Ovary (tissue), 9 donors: ENCODE data around the gene BDKRB1. TPM values are rescaled to one million over a fixed set of nuclear protein-coding genes. Genes with fewer than 3 reads are reported as not detected.

Experiments
- DNase-seq, 5 donors: peaks; one replicate each; pipeline ENCODE4 v3.0.0-alpha.2; 2019 to 2020
- H3K27ac ChIP-seq, 2 donors: fragments of 200-600 bp; one replicate each; pipeline versions ENCODE4 v1.5.1 to v1.8.0; 2019 to 2022
- H3K27me3 ChIP-seq: fragments of 200-600 bp; one replicate; pipeline ENCODE4 v1.8.0; 2022
- H3K36me3 ChIP-seq: fragments of 200-600 bp; sonication (generic); one replicate; pipeline ENCODE4 v1.5.1; 2019
- H3K4me1 ChIP-seq: one replicate; pipeline ENCODE4 v1.8.1; 2013; ENCODE audit warnings: mild to moderate bottlenecking, moderate library complexity; ENCODE audit not compliant: insufficient read depth
- H3K4me3 ChIP-seq: fragments of 200-600 bp; sonication (generic); one replicate; pipeline ENCODE4 v1.5.1; 2017
- H3K9me3 ChIP-seq, 2 donors: fragments of 200-600 bp in 1 of 2; sonication (generic) in 1 of 2; one replicate each; pipeline versions ENCODE4 v1.5.1 to v1.8.1; 2013 to 2019; ENCODE audit warnings: mild to moderate bottlenecking in 1 of 2, moderate library complexity in 1 of 2
- CTCF ChIP-seq, 3 donors: fragments of 450-650 bp in 2 of 3; fragments of 200-600 bp in 1 of 3; IDR thresholded peaks; one replicate each; pipeline versions ENCODE4 v1.5.1 to v1.8.0; 2016 to 2022; ENCODE audit warnings: antibody characterized with exemption in 3 of 3, mild to moderate bottlenecking in 1 of 3
- EP300 ChIP-seq: sonication (generic); formaldehyde crosslinking; IDR thresholded peaks from one replicate; pipeline ENCODE4 v1.6.1; 2017; ENCODE audit warnings: antibody characterized with exemption
- POLR2A ChIP-seq: fragments of 450-650 bp; IDR thresholded peaks from one replicate; pipeline ENCODE4 v1.6.1; 2017; ENCODE audit warnings: antibody characterized with exemption, mild to moderate bottlenecking, moderate library complexity
- WGBS, 3 donors: extraction: QIAGEN DNeasy Blood & Tissue Kit in 1 of 3; methylation state at CpG; one replicate each; pipeline versions ENCODE4 v1.1.5 to v1.1.7; 2013 to 2017; 5-methylcytosine and 5-hydroxymethylcytosine counted together
- intact Hi-C, 4 donors: fragments of 100-400 bp; cut with DNase I; formaldehyde crosslinking; loops; one replicate each; pipeline versions ENCODE4 v1.11.0 to v1.15.1; 2022 to 2023
- polyA plus RNA-seq, 2 donors: library from polyadenylated mRNA; stranded (reverse); fragments of 200-250 nt in 1 of 2; fragments of 350-450 nt in 1 of 2; fragmentation: Illumina TruSeq in 1 of 2; extraction: RNeasy Lipid Tissue Mini Kit (QIAGEN cat#74804) in 1 of 2; gene quantifications; one replicate each; pipeline ENCODE4 v1.2.3, GENCODE V29; 2013 to 2014
- total RNA-seq, 7 donors: library from RNA; depleted of rRNA in 2 of 7; stranded (reverse); fragments of >200 nt in 2 of 7; fragmentation: NEBNext Ultra II Directional in 3 of 7; extraction: Animal tissue kit (Norgen Biotek cat#: 25700) in 3 of 7; gene quantifications; one replicate each; pipeline versions ENCODE4 v1.1.0 to v1.2.4, GENCODE V29; 2016 to 2023
- donor health status: DM: no; HTN: no; CAD: no; lungs with moderate emphysema.
- donor health status: DM: no; HTN: no; CAD: no.
- donor health status: Bipolar disorder and iron deficiency.
- donor health status: DM: yes; HTN: yes; CAD: no.
- donor health status: DM: no; HTN: no; CAD: no.
- donor health status: DM: yes; HTN: yes; CAD: no.

Gene BDKRB1
- total and polyA plus RNA-seq, 9 donors = 0.30 to 5.3 (median 0.75) TPM; not detected in 5

DNA sequence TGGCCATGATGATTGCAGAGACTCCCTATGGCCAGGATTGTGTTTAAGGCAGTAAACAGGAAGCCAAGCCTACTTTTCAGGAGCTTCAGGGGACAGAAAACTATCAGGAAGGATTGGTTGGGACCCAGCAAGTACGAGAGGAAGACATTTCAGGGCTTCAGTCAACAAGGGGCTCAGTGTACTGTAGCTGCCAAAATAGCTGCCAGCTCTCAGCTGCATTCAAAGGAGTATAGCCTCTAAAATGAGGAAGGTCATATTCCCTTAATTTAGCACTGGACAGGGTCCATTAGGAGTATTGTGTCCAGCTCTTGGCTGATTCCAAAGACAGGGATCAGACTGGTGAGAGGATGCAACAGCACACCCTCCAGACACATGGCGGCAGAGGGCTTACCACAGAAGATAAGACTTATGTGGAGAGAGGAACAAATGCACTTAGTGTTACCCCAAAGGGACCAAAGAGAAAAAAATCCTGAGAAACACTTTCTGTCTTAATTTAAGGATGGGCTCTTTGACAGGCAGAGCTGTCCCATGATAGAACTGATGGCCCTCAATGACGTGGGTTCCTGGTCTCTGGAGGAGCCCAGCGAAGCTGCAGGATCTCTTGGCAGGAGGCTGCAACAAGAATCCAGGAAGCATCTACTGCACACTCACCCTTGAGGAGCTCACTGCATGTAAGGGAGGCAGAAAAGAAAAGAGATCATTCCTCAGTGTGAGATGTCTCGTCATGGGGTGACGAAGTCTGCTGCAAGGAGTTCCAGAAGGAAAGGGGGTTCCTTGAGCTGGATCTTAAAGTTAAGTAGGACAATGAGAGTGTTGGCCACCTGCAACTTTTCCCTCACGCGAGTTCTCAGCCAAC lies 14.8 kb downstream of the BDKRB1 start:
- H3K4me3 ChIP-seq = no peak overlapping the region
- H3K36me3 ChIP-seq = no peaks in the 10 kb centered on the region
- no peaks in the 10 kb centered on the region for H3K4me1 ChIP-seq
- DNase-seq = no peak
- no peak overlapping the region for H3K27ac ChIP-seq
- TF ChIP-seq CTCF (IDR thresholded peaks at IDR 0.05) = no peak
- TF ChIP-seq POLR2A = no peak
- no peak for TF ChIP-seq EP300
- intact Hi-C loops = loop anchor here (10.0 kb wide), 3 partner anchors 176 to 706 kb away; no protein-coding TSS in a partner anchor
- no peaks in the 10 kb centered on the region for H3K27me3 ChIP-seq
- WGBS, 3 donors = 70 to 89% (median 85%) methylated on average over 8 of the region's 8 CpGs
- H3K9me3 ChIP-seq = no peaks in the 10 kb centered on the region

- intact Hi-C loops = loop anchor here (10.0 kb wide), 3 partner anchors 177 to 707 kb away; no protein-coding TSS in a partner anchor
Measured at GRCh38 chr14:96271421-96271762, 15.4 kb downstream of the BDKRB1 start.

DNA sequence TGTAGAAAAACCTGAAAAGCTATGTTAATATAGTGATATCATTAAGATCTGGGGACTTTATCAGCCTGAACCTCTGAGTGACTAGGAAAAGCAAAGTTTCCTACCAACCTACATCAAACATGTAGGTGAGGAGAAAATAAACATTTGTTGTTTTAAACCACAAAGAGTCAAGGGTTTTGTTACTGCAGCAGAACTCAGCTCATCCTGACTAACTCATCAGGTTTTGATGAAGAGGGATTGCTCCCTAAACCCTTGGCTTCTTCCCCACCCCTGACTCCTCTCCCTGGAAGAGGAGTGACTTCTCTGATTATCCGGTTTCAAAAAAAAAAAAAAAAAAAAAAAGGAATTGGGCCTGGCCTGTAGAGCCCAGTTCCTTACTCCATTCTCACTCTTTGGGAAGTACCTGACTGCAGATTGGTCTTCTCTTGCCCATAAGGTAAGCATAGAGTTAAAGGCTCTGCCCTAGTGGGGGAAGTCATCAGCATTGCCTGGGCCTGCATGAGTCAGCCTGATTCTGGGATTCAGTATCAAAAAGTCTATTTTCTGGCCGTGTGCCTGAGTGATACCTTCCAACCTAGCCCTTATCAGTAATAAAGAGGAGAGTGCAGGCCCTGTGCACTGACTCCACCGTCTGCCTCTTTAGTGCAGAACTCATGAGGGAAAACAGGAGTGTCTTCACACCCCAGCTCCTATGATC lies 16.9 kb downstream of the BDKRB1 start:
- intact Hi-C loops = loop anchor here (10.0 kb wide), 3 partner anchors 178 to 708 kb away; no protein-coding TSS in a partner anchor
- H3K9me3 ChIP-seq = no peaks in the 10 kb centered on the region
- TF ChIP-seq EP300 (no peak), CTCF (IDR thresholded peaks at IDR 0.05) (no peak)

More at GRCh38 chr14:96271421-96271762, 15.4 kb downstream of the BDKRB1 start:
- TF ChIP-seq EP300 = no peak
- no peak for TF ChIP-seq CTCF (IDR thresholded peaks at IDR 0.05)
- TF ChIP-seq POLR2A = no peak
- Histone ChIP-seq H3K27me3 (no peaks in the 10 kb centered on the region), H3K9me3 (no peaks in the 10 kb centered on the region), H3K4me1 (no peaks in the 10 kb centered on the region), H3K27ac (no peak overlapping the region), H3K4me3 (no peak overlapping the region), H3K36me3 (no peaks in the 10 kb centered on the region)
- WGBS, 3 donors = 63 to 94% (median 83%) methylated on average over 1 of the region's 1 CpG
- no peak for DNase-seq

GRCh38 chr14:96273629-96274028 lies 17.6 kb downstream of the BDKRB1 start:
- WGBS, 3 donors = 78 to 91% (median 85%) methylated on average over 5 of the region's 5 CpGs
- intact Hi-C loops = loop anchor here (10.0 kb wide), 3 partner anchors 179 to 709 kb away; no protein-coding TSS in a partner anchor
- TF ChIP-seq EP300 = no peak
- no peak for TF ChIP-seq CTCF (IDR thresholded peaks at IDR 0.05)
- no peak for TF ChIP-seq POLR2A
- no peaks in the 10 kb centered on the region for H3K36me3 ChIP-seq
- H3K27me3 ChIP-seq = no peaks in the 10 kb centered on the region
- no peak for DNase-seq
- no peak overlapping the region for H3K27ac ChIP-seq
- no peaks in the 10 kb centered on the region for H3K4me1 ChIP-seq
- H3K9me3 ChIP-seq = no peaks in the 10 kb centered on the region
- no peak overlapping the region for H3K4me3 ChIP-seq

More for the DNA sequence above, 16.9 kb downstream of the BDKRB1 start:
- no peak overlapping the region for H3K27ac ChIP-seq
- no peaks in the 10 kb centered on the region for H3K27me3 ChIP-seq
- no peaks in the 10 kb centered on the region for H3K36me3 ChIP-seq
- DNase-seq = no peak
- H3K4me3 ChIP-seq = no peak overlapping the region
- no peaks in the 10 kb centered on the region for H3K4me1 ChIP-seq
- 14 to 28% (median 26%) methylated on average over 3 of the region's 3 CpGs for WGBS, 3 donors
